Stimulated activated naive B cell treated with anti-CD40 and anti-IgM and Interleukin-4, amounts not matched to agents 10 μg/mL and 1 μg/mL and 100 μg/mL, for 72 hours (primary cell): Measurements from ENCODE around the gene ELMOD1.

Experiments
- ATAC-seq, 2 donors: fragments of 150-1000 bp; cut with Tn5 transposase; replicated peaks; 2 replicates each; pipeline ENCODE4 v1.10.0; 2021; ENCODE audit warnings: moderate library complexity in 1 of 2
- DNase-seq: peaks from one replicate; pipeline ENCODE4 v3.0.0; 2021
- H3K27ac Mint-ChIP-seq: one replicate; pipeline ENCODE4 v1.8.0; 2022; ENCODE audit warnings: mild to moderate bottlenecking, mixed read lengths
- H3K27me3 Mint-ChIP-seq, 2 donors: one replicate each; pipeline ENCODE4 v1.8.0; 2022; ENCODE audit warnings: mixed read lengths in 2 of 2
- H3K36me3 Mint-ChIP-seq, 2 donors: one replicate each; pipeline ENCODE4 v1.8.0; 2022; ENCODE audit warnings: mixed read lengths in 2 of 2, mild to moderate bottlenecking in 1 of 2
- H3K4me1 Mint-ChIP-seq, 2 donors: one replicate each; pipeline ENCODE4 v1.8.0; 2022; ENCODE audit warnings: mixed read lengths in 2 of 2, mild to moderate bottlenecking in 1 of 2
- H3K4me3 Mint-ChIP-seq, 2 donors: one replicate each; pipeline ENCODE4 v1.8.0; 2022; ENCODE audit warnings: mild to moderate bottlenecking in 2 of 2, mixed read lengths in 2 of 2, moderate library complexity in 1 of 2
- H3K9me3 Mint-ChIP-seq, 2 donors: one replicate each; pipeline ENCODE4 v1.8.0; 2022; ENCODE audit warnings: mixed read lengths in 2 of 2, mild to moderate bottlenecking in 1 of 2

Gene ELMOD1

DNA sequence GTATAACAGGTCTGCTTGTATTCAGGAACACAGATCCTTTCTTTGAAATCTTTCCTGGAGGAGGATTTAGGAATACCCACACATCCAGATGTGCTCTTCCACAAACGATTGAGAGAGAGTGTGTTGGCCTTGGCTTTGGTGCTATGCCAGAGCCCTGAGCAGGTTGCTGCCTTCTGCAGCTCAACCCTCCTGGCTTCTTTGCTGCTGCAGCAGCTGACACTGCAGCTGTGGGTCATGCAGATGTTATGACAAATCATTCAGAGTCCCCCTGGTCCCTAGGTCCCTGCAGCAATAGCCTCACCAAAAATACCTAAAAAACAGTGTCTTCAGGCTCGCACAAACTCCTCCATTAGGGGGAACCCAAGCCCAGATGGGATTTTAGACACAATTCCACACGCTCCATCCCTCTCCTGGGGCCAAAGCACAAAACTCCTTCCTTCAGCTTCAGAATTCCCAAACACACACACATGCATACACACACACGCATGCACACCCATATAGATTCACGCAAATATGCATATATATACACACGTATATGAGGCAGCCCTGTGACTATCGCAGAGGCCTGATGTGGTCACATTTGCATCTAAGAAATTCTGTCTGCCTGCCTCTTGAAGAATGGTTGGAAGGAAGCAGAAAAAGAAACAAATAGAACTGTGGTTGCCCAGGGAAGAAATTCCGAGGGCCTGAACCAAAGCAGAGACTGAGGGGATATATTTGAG lies 85.5 kb downstream of the ELMOD1 start:
- Mint-ChIP-seq H3K4me3 (no peak overlapping the region), H3K9me3 (peaks cover 0 to 2% of the 10 kb centered on the region in 2 donors), H3K4me1 (no peaks in the 10 kb centered on the region), H3K27ac (no peak overlapping the region), H3K36me3 (peaks cover 0 to 2% of the 10 kb centered on the region in 2 donors), H3K27me3 (peaks cover 20 to 24% of the 10 kb centered on the region in 2 donors)
- ATAC-seq (no peak), DNase-seq (no peak)

GRCh38 chr11:107677924-107678631 lies 87.1 kb downstream of the ELMOD1 start:
- no peak overlapping the region for H3K27ac Mint-ChIP-seq
- DNase-seq (no peak), ATAC-seq (no peak)
- H3K27me3 Mint-ChIP-seq, result peaks cover 13 to 21% of the 10 kb centered on the region in 2 donors
- no peaks in the 10 kb centered on the region for H3K36me3 Mint-ChIP-seq
- no peaks in the 10 kb centered on the region for H3K9me3 Mint-ChIP-seq
- peaks cover 3 to 5% of the 10 kb centered on the region in 2 donors for H3K4me1 Mint-ChIP-seq
- no peak overlapping the region for H3K4me3 Mint-ChIP-seq

DNA sequence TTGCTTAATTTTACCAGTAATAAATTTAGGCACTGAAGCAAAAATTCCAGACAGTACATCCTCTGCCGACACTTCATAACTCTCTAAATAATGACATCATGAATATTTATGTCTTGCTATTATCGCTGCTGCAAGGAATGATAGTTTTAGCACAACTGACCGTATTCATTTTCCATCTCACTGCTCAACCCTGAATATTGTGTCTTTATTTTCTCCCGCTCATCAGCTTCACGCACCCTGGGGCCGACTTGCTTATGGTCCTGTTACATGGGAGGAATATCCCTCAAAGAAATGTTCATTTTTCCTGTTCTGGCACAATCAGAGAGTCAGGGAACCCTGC lies 87.7 kb downstream of the ELMOD1 start:
- H3K27me3 Mint-ChIP-seq, result peaks cover 13 to 21% of the 10 kb centered on the region in 2 donors
- DNase-seq (no peak), ATAC-seq (no peak)
- H3K4me3 Mint-ChIP-seq, result no peak overlapping the region
- H3K27ac Mint-ChIP-seq, result no peak overlapping the region
- H3K9me3 Mint-ChIP-seq, result no peaks in the 10 kb centered on the region
- H3K4me1 Mint-ChIP-seq, result peaks cover 3 to 5% of the 10 kb centered on the region in 2 donors
- H3K36me3 Mint-ChIP-seq, result no peaks in the 10 kb centered on the region

- Mint-ChIP-seq H3K36me3 (no peaks in the 10 kb centered on the region), H3K27ac (no peak overlapping the region), H3K27me3 (peaks cover 8 to 24% of the 10 kb centered on the region in 2 donors), H3K9me3 (no peaks in the 10 kb centered on the region), H3K4me3 (no peak overlapping the region), H3K4me1 (peaks cover 3 to 5% of the 10 kb centered on the region in 2 donors)
- DNase-seq (no peak), ATAC-seq (no peak)
Measured at GRCh38 chr11:107679255-107680024, 88.5 kb downstream of the ELMOD1 start.

DNA sequence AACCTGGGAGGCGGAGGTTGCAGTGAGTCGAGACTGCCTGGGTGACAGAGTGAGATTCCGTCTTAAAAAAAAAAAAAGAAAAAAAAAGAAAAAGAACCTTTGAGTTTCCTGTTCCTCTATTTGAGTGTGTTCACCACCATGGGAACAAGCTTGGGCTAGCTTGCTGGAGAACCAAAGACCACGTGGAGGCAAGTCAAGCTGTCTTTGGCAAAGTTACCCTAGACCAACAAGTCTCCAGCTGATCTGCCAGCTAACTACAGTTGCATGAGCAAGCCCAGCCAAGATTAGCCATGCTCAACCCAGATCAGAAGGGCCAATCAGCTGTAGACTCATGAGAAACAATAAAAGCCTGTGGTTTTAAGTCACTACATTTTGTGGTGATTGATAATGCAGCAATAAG lies 91.2 kb downstream of the ELMOD1 start:
- Mint-ChIP-seq H3K4me3 (no peak overlapping the region), H3K4me1 (peaks cover 3 to 5% of the 10 kb centered on the region in 2 donors), H3K27ac (no peak overlapping the region), H3K36me3 (no peaks in the 10 kb centered on the region), H3K27me3 (peaks cover 5 to 13% of the 10 kb centered on the region in 2 donors), H3K9me3 (no peaks in the 10 kb centered on the region)
- DNase-seq, result no peak
- no peak for ATAC-seq

DNA sequence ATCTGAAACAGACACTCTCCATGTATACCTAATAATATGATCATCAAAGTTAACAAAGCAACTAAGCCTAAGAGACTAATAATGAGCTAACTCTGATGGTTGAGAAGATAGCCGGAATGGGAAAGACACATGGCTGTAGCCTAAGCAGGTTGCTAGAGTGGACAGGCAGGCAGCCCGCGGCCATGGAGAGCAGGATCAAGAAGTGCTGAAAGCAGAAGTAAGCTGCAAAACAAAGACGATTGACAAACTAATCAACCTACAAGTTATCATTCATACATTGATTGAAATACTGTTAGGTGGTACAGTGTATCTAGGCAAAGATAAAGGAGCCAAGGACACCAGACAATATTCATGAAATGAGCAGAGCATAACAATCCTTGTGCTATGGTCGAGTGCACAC lies 91.6 kb downstream of the ELMOD1 start:
- peaks cover 8 to 13% of the 10 kb centered on the region in 2 donors for H3K27me3 Mint-ChIP-seq
- no peaks in the 10 kb centered on the region for H3K36me3 Mint-ChIP-seq
- H3K9me3 Mint-ChIP-seq, result no peaks in the 10 kb centered on the region
- peaks cover 3 to 5% of the 10 kb centered on the region in 2 donors for H3K4me1 Mint-ChIP-seq
- no peak overlapping the region for H3K4me3 Mint-ChIP-seq
- no peak for ATAC-seq
- H3K27ac Mint-ChIP-seq, result no peak overlapping the region
- DNase-seq, result no peak

GRCh38 chr11:107683061-107683460 lies 92.1 kb downstream of the ELMOD1 start:
- Mint-ChIP-seq H3K4me1 (peaks cover 3 to 5% of the 10 kb centered on the region in 2 donors), H3K36me3 (no peaks in the 10 kb centered on the region), H3K27me3 (peaks cover 11 to 13% of the 10 kb centered on the region in 2 donors), H3K9me3 (no peaks in the 10 kb centered on the region), H3K27ac (no peak overlapping the region), H3K4me3 (no peak overlapping the region)
- ATAC-seq (no peak), DNase-seq (no peak)

DNA sequence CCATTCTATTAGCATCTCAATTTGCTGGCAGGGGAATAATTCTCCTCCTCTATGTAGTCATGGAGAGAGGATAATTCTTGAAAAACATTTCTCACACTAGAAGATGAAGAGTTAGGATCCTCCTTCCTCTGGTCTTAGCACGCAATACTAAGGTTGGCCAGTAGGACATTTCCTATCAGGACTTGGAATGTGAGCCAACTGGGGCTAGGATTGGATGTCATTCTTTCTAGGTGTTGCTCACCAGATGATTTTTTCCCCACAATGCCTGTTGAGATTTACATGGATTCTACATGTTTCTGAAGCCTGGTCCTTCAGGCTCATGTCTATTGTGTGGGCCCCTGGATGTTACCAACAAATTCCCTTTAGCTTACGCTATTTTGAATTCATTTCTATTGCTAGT lies 92.9 kb downstream of the ELMOD1 start:
- H3K27me3 Mint-ChIP-seq, result peaks cover 8 to 10% of the 10 kb centered on the region in 2 donors
- ATAC-seq (no peak), DNase-seq (no peak)
- H3K36me3 Mint-ChIP-seq, result no peaks in the 10 kb centered on the region
- H3K9me3 Mint-ChIP-seq, result no peaks in the 10 kb centered on the region
- no peak overlapping the region for H3K27ac Mint-ChIP-seq
- no peak overlapping the region for H3K4me3 Mint-ChIP-seq
- peaks cover 3 to 5% of the 10 kb centered on the region in 2 donors for H3K4me1 Mint-ChIP-seq

GRCh38 chr11:107688322-107688918 lies 97.5 kb downstream of the ELMOD1 start:
- H3K36me3 Mint-ChIP-seq, result no peaks in the 10 kb centered on the region
- ATAC-seq (no peak), DNase-seq (no peak)
- H3K27me3 Mint-ChIP-seq, result peaks cover 16 to 24% of the 10 kb centered on the region in 2 donors
- no peak overlapping the region for H3K4me3 Mint-ChIP-seq
- H3K4me1 Mint-ChIP-seq, result peaks cover 0 to 7% of the 10 kb centered on the region in 2 donors
- H3K27ac Mint-ChIP-seq, result no peak overlapping the region
- H3K9me3 Mint-ChIP-seq, result no peaks in the 10 kb centered on the region

DNA sequence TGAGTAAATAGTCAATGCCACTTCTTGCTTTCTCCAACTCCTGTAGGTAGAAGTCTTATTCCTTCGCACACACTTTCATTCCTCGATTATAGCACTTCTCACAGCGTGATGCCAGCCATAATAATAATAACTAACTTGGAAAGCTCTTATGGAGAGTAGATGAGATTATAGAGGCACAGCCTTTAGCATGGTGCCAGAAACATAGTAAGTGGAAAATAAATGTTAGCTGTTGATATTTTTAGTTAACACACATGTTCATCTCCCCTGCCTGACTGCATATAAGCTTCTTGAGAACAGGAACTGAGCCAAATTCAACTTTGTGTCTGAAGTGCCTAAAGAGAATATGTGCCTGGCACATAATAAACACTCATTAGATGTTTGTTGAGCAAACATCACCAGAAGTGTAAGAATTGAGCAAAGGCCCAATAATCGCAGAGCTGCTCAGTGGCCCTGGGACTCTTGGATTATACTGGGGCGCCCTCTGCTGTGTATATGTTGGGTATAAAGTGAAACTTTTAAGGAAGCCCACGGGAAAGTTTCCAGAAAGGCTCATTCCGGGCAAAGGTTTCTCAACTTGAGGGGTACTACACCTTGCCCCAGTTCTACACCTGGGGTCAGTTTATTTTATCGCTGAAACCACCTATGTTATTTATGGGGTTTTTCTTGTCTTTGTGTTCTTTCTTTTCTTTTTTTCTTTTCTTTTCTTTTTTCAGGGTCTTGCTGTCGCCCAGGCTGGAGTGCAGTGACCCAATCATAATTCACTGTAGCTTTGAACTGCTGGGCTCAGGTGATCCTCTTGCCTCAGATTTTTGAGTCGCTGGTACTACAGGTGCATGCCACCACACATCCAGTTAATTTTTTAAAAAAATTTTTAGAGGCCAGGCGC lies 98.6 kb downstream of the ELMOD1 start:
- no peak overlapping the region for H3K27ac Mint-ChIP-seq
- H3K9me3 Mint-ChIP-seq, result no peaks in the 10 kb centered on the region
- no peaks in the 10 kb centered on the region for H3K36me3 Mint-ChIP-seq
- peak overlapping the region in 1 of 2 donors; percentile 59 for H3K4me3 Mint-ChIP-seq
- H3K4me1 Mint-ChIP-seq, result peaks cover 0 to 7% of the 10 kb centered on the region in 2 donors
- ATAC-seq (peak; percentile 79 to 82), DNase-seq (peak; percentile 15)
- peaks cover 12 to 24% of the 10 kb centered on the region in 2 donors for H3K27me3 Mint-ChIP-seq

GRCh38 chr11:107691000-107691750 lies 100.2 kb downstream of the ELMOD1 start:
- no peak for ATAC-seq
- H3K4me1 Mint-ChIP-seq, result peaks cover 0 to 7% of the 10 kb centered on the region in 2 donors

DNA sequence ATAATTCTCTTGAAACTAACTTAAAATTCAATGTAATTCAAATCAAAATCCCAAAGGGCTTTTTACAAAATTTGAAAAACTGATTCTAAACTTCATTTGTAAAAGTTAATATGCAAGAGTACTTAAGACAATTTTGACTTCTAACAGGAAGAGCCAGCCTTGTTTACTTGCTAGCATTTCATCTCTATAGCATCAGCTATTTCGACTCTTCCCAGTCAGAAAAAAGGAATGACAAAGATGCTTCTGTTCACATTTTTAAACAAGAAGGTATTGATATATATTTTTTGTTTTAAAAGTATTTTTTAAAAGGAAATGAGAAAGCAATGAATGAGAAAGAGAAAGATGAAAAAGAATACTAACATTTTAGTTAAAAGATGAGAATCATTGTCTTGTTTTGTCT lies 104.5 kb downstream of the ELMOD1 start:
- no peak for DNase-seq
- Mint-ChIP-seq H3K27ac (no peak overlapping the region), H3K36me3 (no peaks in the 10 kb centered on the region), H3K9me3 (no peaks in the 10 kb centered on the region), H3K4me1 (no peaks in the 10 kb centered on the region), H3K27me3 (peaks cover 21 to 41% of the 10 kb centered on the region in 2 donors), H3K4me3 (no peak overlapping the region)
- no peak for ATAC-seq

More at GRCh38 chr11:107691000-107691750, 100.2 kb downstream of the ELMOD1 start:
- no peak overlapping the region for H3K27ac Mint-ChIP-seq
- no peak for DNase-seq
- H3K27me3 Mint-ChIP-seq, result peaks cover 12 to 27% of the 10 kb centered on the region in 2 donors
- no peak overlapping the region for H3K4me3 Mint-ChIP-seq
- no peaks in the 10 kb centered on the region for H3K9me3 Mint-ChIP-seq
- H3K36me3 Mint-ChIP-seq, result no peaks in the 10 kb centered on the region

DNA sequence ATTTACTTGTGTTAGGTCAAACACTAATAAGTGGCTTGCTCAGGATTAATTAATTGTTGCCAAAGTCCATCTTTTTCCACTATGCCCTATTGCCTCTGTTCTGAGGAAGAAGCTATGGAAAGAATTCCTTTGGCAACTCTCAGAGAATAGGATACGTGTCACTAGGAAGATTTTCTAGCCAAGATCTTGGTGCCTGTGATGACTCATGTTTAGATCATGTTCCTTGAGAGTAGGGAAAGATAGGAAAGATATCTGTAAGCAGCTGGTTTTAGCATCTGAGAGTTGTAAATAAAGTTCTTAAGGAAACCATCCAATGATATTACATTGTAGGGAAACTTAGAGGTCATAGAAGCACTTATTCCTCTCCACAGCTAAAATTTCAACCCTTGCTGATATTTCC lies 105.2 kb downstream of the ELMOD1 start:
- Mint-ChIP-seq H3K9me3 (no peaks in the 10 kb centered on the region), H3K36me3 (no peaks in the 10 kb centered on the region), H3K4me3 (no peak overlapping the region), H3K27me3 (peaks cover 21 to 46% of the 10 kb centered on the region in 2 donors), H3K4me1 (no peaks in the 10 kb centered on the region), H3K27ac (no peak overlapping the region)
- no peak for ATAC-seq
- no peak for DNase-seq
